Measurements from ENCODE around the gene KLHL33. TPM values are rescaled to one million over a fixed set of nuclear protein-coding genes. Genes with fewer than 3 reads are reported as not detected.

The KLHL33 gene
- total RNA-seq, 2 experiments from 2014 or later, result 0.07 to 0.10 TPM

DNA sequence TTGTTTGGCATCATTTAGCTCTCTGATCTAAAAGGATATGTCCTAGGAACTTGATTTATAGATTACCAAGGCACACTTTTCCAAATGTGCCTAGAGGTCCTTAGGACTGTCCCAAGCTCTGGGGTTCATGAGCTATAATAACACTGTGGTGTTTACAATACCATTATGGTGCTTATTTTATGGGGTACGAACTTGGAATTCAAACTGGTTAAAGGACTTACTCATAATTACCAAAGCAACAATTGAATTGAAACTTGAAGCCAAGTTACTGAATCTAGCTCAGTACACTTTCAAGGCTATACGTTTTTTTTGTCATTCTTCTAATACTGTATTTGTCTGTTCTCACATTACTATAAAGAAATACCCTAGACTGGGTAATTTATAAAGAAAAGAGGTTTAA is 13.1 kb downstream of the KLHL33 start:
- Mint-ChIP-seq H3K9me3 (no peaks in the 10 kb centered on the region), H3K4me1 (ENCODE audit: low read depth) (peaks cover 8% of the 10 kb centered on the region), H3K36me3 (ENCODE audit: low read depth) (no peaks in the 10 kb centered on the region), H3K27ac (no peak overlapping the region), H3K4me3 (no peak overlapping the region), H3K27me3 (ENCODE audit: low read depth) (no peaks in the 10 kb centered on the region)
- intact Hi-C loops (cut with micrococcal nuclease), result no loop called here
- CTCF ChIA-PET, result interaction anchor here (1.2 kb wide), 1 partner anchor 9 kb away, joined by 8 read pairs; no protein-coding TSS in a partner anchor
- no peak for DNase-seq

DNA sequence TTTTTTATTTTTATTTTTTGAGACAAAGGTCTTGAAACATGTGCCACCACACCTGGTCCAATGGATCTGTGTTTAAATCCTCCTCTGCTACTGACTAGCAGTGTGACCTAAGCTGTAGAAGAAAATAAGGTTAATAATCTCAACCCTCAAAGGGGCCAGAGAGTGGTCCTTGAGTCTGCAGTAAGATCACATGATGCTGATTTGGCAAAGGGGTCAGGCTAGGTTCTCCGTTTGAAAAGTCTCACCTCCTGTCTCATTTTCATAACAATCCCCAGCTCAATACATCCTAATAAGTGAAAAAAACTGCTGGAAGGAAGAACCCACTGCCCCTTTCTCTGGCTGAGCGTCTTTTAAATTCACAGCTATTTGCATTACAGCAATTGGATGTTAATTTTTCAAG is 14.7 kb downstream of the KLHL33 start:
- H3K36me3 Mint-ChIP-seq (ENCODE audit: low read depth), result no peaks in the 10 kb centered on the region
- no peak overlapping the region for H3K27ac Mint-ChIP-seq
- peaks cover under 1% of the 10 kb centered on the region for H3K4me1 Mint-ChIP-seq (ENCODE audit: low read depth)
- intact Hi-C loops (cut with micrococcal nuclease), result no loop called here
- H3K9me3 Mint-ChIP-seq, result no peaks in the 10 kb centered on the region
- CTCF ChIA-PET, result interaction anchor here (1.1 kb wide), 1 partner anchor 12 kb away, joined by 3 read pairs; no protein-coding TSS in a partner anchor
- H3K4me3 Mint-ChIP-seq, result no peak overlapping the region
- no peaks in the 10 kb centered on the region for H3K27me3 Mint-ChIP-seq (ENCODE audit: low read depth)
- DNase-seq, result no peak

- CTCF ChIA-PET, result no interaction called here
- H3K27ac Mint-ChIP-seq, result no peak overlapping the region
- no peak overlapping the region for H3K4me3 Mint-ChIP-seq
- intact Hi-C loops (cut with micrococcal nuclease), result no loop called here
- no peaks in the 10 kb centered on the region for H3K9me3 Mint-ChIP-seq
- no peaks in the 10 kb centered on the region for H3K27me3 Mint-ChIP-seq (ENCODE audit: low read depth)
- H3K36me3 Mint-ChIP-seq (ENCODE audit: low read depth), result no peaks in the 10 kb centered on the region
- no peak for DNase-seq
- H3K4me1 Mint-ChIP-seq (ENCODE audit: low read depth), result peaks cover 10% of the 10 kb centered on the region
Measured at GRCh38 chr14:20419419-20419818, 16.5 kb downstream of the KLHL33 start.

- no peaks in the 10 kb centered on the region for H3K27me3 Mint-ChIP-seq (ENCODE audit: low read depth)
- H3K4me1 Mint-ChIP-seq (ENCODE audit: low read depth), result peaks cover 16% of the 10 kb centered on the region
- H3K4me3 Mint-ChIP-seq, result no peak overlapping the region
- CTCF ChIA-PET, result no interaction called here
- no peak overlapping the region for H3K27ac Mint-ChIP-seq
- intact Hi-C loops (cut with micrococcal nuclease), result no loop called here
- H3K36me3 Mint-ChIP-seq (ENCODE audit: low read depth), result no peaks in the 10 kb centered on the region
- no peak for DNase-seq
- no peaks in the 10 kb centered on the region for H3K9me3 Mint-ChIP-seq
Measured at GRCh38 chr14:20418501-20418909, 17.5 kb downstream of the KLHL33 start.

DNA sequence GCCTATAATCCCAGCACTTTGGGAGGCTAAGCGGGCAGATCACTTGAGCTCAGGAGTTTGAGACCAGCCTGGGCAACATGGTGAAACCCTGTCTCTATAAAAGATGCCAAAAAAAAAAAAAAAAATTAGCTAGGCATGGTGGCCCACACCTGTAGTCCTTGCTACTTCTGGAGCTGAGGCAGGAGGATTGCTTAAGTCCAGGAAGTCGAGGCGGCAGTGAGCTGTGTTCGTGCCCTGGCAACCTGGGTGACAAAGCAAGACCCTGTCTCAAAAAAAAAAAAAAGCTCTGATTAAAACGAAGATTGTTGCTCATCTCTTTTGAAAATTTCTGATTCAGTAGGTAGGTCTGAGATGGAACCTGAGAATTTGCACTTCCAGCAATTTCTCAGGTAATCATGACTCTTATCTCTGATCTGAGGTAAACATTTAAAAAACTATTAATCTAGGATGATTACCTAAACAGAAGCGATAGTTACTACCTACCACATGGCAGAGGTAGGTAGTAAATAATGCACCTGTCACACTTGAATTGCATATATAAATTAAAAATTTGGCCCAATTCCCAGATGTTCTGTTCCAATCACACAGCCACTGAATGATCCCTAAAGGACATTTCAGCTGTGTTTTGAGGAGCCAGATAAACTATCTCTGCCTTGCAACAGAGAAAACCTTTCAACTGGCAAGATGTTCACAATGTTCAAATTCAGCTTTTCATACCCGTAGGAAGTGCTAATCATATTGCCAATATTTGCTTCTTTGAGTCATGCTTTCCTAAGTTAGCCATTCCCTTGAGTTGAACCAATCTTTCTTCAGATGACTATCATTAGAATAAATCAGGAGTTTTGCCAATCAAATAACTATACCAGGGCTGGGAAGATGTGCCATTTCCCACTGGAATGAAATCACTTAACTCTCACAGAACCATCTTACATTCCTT is 18.4 kb downstream of the KLHL33 start:
- intact Hi-C loops (cut with micrococcal nuclease), result no loop called here
- Mint-ChIP-seq H3K4me3 (no peak overlapping the region), H3K4me1 (ENCODE audit: low read depth) (peaks cover 16% of the 10 kb centered on the region), H3K27me3 (ENCODE audit: low read depth) (no peaks in the 10 kb centered on the region), H3K9me3 (no peaks in the 10 kb centered on the region), H3K36me3 (ENCODE audit: low read depth) (no peaks in the 10 kb centered on the region), H3K27ac (no peak overlapping the region)
- CTCF ChIA-PET, result interaction anchor here (0.6 to 1.6 kb wide), 7 partner anchors 12 to 91 kb away, joined by 3 to 5 read pairs (median 4); partner anchors contain the start of genes APEX1, OSGEP and PARP2
- peak; percentile 20 for DNase-seq

GRCh38 chr14:20416223-20416622 is 19.7 kb downstream of the KLHL33 start:
- CTCF ChIA-PET, result interaction anchor here (0.6 to 3.3 kb wide), 30 partner anchors 8 to 194 kb away, joined by 3 to 33 read pairs (median 6); partner anchors contain the start of genes APEX1, OSGEP, PARP2 and PIP4P1
- intact Hi-C loops (cut with micrococcal nuclease), result no loop called here

DNA sequence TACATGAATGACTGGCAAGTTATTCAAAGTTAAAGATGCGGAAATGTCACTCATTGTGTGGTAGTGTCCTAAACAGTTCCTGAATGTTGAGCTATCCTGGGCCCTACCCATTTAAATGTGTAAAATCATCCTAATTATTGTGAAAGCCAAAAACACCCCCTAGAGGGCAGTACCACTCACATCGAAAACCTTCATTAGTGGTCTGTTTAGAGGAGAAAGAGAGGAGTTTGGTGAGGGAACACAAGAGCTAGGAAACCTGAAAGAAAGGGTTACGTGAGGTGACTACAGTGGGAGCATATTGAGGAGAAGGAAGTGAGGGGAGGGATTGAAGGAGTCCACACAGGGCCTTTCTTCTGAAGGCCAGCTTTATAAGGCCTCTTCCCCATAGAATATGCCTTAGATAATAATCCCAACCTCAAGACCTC is 20.2 kb downstream of the KLHL33 start:
- peak; percentile 60 for DNase-seq
- Mint-ChIP-seq H3K4me1 (ENCODE audit: low read depth) (peaks cover 26% of the 10 kb centered on the region), H3K4me3 (no peak overlapping the region), H3K9me3 (no peaks in the 10 kb centered on the region), H3K36me3 (ENCODE audit: low read depth) (no peaks in the 10 kb centered on the region), H3K27me3 (ENCODE audit: low read depth) (no peaks in the 10 kb centered on the region), H3K27ac (peak overlapping the region; percentile 30)
- intact Hi-C loops (cut with micrococcal nuclease), result loop anchor here (1.0 kb wide), 3 partner anchors 12 to 88 kb away; partner anchors contain the start of gene PNP
- CTCF ChIA-PET, result interaction anchor here (0.6 to 3.3 kb wide), 36 partner anchors 8 to 194 kb away, joined by 3 to 33 read pairs (median 6); partner anchors contain the start of genes APEX1, OSGEP, PARP2 and PIP4P1

More at GRCh38 chr14:20416223-20416622, 19.7 kb downstream of the KLHL33 start:
- Mint-ChIP-seq H3K27ac (no peak overlapping the region), H3K9me3 (no peaks in the 10 kb centered on the region), H3K36me3 (ENCODE audit: low read depth) (no peaks in the 10 kb centered on the region), H3K27me3 (ENCODE audit: low read depth) (no peaks in the 10 kb centered on the region), H3K4me3 (no peak overlapping the region), H3K4me1 (ENCODE audit: low read depth) (peaks cover 23% of the 10 kb centered on the region)
- no peak for DNase-seq

- CTCF ChIA-PET, result interaction anchor here (0.8 to 3.3 kb wide), 16 partner anchors 9 to 277 kb away, joined by 3 to 33 read pairs (median 8); partner anchors contain the start of genes APEX1, OSGEP, PARP2 and PIP4P1
- peak; percentile 46 for DNase-seq
- Mint-ChIP-seq H3K36me3 (ENCODE audit: low read depth) (no peaks in the 10 kb centered on the region), H3K4me1 (ENCODE audit: low read depth) (peaks cover 32% of the 10 kb centered on the region), H3K27me3 (ENCODE audit: low read depth) (no peaks in the 10 kb centered on the region), H3K4me3 (peak overlapping the region; percentile 85), H3K9me3 (no peaks in the 10 kb centered on the region), H3K27ac (peak overlapping the region; percentile 89)
- intact Hi-C loops (cut with micrococcal nuclease), result loop anchor here (1.0 kb wide), 8 partner anchors 28 to 270 kb away; partner anchors contain the start of genes APEX1, PARP2 and PIP4P1
Measured at GRCh38 chr14:20413744-20414082, 22.3 kb downstream of the KLHL33 start.

DNA sequence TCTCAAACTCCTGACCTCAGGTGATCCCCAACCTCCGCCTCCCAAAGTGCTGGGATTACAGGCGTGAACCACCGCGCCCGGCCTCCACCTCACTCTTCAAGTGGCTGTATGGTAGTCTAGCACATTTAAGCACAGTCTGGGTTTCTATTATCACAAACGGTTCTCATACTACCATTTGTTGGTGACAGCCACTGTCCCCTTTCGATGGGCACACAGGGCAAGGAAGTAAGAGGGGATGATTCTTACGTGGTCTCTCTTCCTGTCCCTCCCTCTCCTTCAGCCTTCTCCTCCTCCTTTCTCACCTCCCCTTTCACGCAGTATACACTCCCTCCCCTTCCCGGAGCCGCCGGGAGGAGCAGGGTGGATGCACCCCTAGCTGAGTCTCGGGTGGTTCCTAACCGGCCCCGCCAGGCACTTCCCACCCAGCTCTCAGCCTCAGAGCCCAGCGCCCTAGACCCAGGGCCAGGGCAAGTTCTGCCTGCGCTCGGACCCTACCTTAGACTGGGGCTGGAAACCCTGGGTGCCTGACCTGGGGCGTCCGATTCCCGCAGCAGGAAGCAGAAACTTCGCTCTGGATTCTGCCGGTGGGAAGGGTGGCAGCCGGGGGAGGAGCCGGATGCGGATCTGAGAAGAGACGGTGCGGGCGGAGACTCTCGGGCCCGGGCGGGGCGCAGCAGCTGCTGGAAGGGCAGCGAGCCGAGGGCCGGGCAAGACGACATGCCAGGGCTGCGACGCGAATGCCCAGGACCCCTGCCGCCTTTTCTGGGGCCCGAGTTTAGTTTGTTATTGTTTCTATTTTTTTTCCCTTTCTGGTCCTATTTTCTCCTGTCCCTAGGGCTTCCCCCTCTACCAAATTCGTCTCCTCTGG is 22.9 kb downstream of the KLHL33 start, which contains the start of gene TEP1:
TSS of gene TEP1 (minus strand) at position 626 of the 868 bp plus-strand sequence. CDS start 5,062 bp downstream, outside the sequence.
- DNase-seq, result peak; percentile 82
- Mint-ChIP-seq H3K4me3 (peak within 1 kb of the TSS; percentile 85), H3K27ac (peak within 1 kb of the TSS; percentile 89), H3K4me1 (ENCODE audit: low read depth) (peaks cover 32% of the 10 kb centered on the region), H3K36me3 (ENCODE audit: low read depth) (no peaks in the 10 kb centered on the region), H3K9me3 (no peaks in the 10 kb centered on the region), H3K27me3 (ENCODE audit: low read depth) (no peaks in the 10 kb centered on the region)
- intact Hi-C loops (cut with micrococcal nuclease), result loop anchor here (1.0 kb wide), 9 partner anchors 12 to 270 kb away; partner anchors contain the start of genes APEX1, PARP2 and PIP4P1
- CTCF ChIA-PET, result interaction anchor here (1.0 to 3.3 kb wide), 12 partner anchors 10 to 278 kb away, joined by 3 to 33 read pairs (median 9); partner anchors contain the start of genes APEX1, OSGEP and PARP2

DNA sequence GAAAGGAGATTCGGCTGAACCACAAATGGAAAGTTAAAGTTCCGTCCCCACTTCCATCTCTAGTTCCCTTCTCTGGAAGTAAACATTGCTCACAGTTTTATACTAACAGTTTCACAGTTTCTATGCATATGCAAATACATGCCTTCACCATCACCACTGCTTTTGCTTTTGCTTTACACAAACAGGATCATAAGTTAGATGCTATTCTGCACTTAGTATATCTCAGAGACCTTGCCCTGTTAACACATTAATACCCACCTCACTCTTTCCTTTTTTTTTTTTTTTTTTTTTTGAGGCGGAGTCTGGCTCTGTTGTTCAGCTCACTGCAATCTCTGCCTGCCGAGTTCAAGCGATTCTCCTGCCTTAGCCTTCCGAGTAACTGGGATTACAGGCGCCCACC is 23.6 kb downstream of the KLHL33 start:
- Mint-ChIP-seq H3K36me3 (ENCODE audit: low read depth) (peaks cover 4% of the 10 kb centered on the region), H3K4me1 (ENCODE audit: low read depth) (peaks cover 32% of the 10 kb centered on the region), H3K4me3 (peak overlapping the region; percentile 85), H3K9me3 (no peaks in the 10 kb centered on the region), H3K27ac (peak overlapping the region; percentile 89), H3K27me3 (ENCODE audit: low read depth) (no peaks in the 10 kb centered on the region)
- CTCF ChIA-PET, result interaction anchor here (1.3 to 3.0 kb wide), 3 partner anchors 33 to 85 kb away, joined by 3 to 10 read pairs (median 7); no protein-coding TSS in a partner anchor
- no peak for DNase-seq
- intact Hi-C loops (cut with micrococcal nuclease), result loop anchor here (1.0 kb wide), 1 partner anchor 11 kb away; no protein-coding TSS in a partner anchor

GRCh38 chr14:20409226-20409625 is 26.7 kb downstream of the KLHL33 start:
- intact Hi-C loops (cut with micrococcal nuclease), result no loop called here
- Mint-ChIP-seq H3K4me3 (no peak overlapping the region), H3K27ac (no peak overlapping the region), H3K27me3 (ENCODE audit: low read depth) (no peaks in the 10 kb centered on the region), H3K36me3 (ENCODE audit: low read depth) (peaks cover 27% of the 10 kb centered on the region), H3K4me1 (ENCODE audit: low read depth) (peaks cover 33% of the 10 kb centered on the region), H3K9me3 (no peaks in the 10 kb centered on the region)
- CTCF ChIA-PET, result no interaction called here
- no peak for DNase-seq
